ENCODE measurements around the gene PDK2.

DNA sequence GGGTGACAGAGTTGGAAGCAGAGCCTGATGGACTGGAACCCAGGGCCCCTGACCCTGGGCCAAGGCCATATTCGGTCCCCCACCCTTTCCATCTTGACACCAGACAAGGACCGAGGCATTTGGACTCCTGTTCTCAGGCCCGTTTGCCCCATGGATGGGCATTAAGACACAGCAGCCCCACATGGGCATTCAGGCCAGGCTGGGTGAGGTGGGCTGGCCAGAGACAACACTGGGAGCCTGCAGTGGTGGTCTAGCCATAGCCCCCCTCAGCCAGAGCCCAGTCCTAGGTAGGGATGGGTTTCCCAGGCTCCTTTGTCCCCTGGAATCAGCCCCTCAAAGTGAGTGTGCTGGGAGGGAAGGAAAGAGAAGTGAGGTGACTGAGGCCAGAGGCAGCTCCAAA, 1.6 kb downstream of the PDK2 start:
- TF ChIP-seq, protein P1, sequence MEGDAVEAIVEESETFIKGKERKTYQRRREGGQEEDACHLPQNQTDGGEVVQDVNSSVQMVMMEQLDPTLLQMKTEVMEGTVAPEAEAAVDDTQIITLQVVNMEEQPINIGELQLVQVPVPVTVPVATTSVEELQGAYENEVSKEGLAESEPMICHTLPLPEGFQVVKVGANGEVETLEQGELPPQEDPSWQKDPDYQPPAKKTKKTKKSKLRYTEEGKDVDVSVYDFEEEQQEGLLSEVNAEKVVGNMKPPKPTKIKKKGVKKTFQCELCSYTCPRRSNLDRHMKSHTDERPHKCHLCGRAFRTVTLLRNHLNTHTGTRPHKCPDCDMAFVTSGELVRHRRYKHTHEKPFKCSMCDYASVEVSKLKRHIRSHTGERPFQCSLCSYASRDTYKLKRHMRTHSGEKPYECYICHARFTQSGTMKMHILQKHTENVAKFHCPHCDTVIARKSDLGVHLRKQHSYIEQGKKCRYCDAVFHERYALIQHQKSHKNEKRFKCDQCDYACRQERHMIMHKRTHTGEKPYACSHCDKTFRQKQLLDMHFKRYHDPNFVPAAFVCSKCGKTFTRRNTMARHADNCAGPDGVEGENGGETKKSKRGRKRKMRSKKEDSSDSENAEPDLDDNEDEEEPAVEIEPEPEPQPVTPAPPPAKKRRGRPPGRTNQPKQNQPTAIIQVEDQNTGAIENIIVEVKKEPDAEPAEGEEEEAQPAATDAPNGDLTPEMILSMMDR (IDR thresholded peaks at IDR 0.05) = no peak
- TF ChIP-seq EZH2phosphoT487 (IDR thresholded peaks at IDR 0.05) = no peak

Data from neural progenitor cell (in vitro differentiated cells).